ENCODE results near the gene AGRP.

AGRP gene

GRCh38 chr16:67451704-67452435 lies 31.5 kb downstream of the AGRP start:
- Histone ChIP-seq H3K4me3 (replicated peaks; ENCODE audit: insufficient read depth, low read length) (no peak overlapping the region), H3K27ac (replicated peaks) (no peak overlapping the region), H3K27me3 (ENCODE audit: insufficient read depth, poor library complexity, severe bottlenecking) (no peaks in the 10 kb centered on the region)
- TF ChIP-seq REST (IDR thresholded peaks at IDR 0.05; ENCODE audit: insufficient replicate concordance, low read depth) (no peak), GABPA (IDR thresholded peaks at IDR 0.05; ENCODE audit: low read depth) (no peak), CTCF (IDR thresholded peaks at IDR 0.05; ENCODE audit: insufficient read depth, low read length) (no peak), SPI1 (IDR thresholded peaks at IDR 0.05; ENCODE audit: borderline replicate concordance, low read depth) (no peak), POLR2AphosphoS5 (IDR thresholded peaks at IDR 0.05; ENCODE audit: low read depth) (no peak)
- no peak for DNase-seq (ENCODE audit: low read depth in 1 of 2, low spot score in 1 of 2)

GRCh38 chr16:67451061-67451703 lies 32.2 kb downstream of the AGRP start:
- no peak for DNase-seq (ENCODE audit: low read depth in 1 of 2, low spot score in 1 of 2)
- TF ChIP-seq CTCF (IDR thresholded peaks at IDR 0.05; ENCODE audit: insufficient read depth, low read length) (no peak), REST (IDR thresholded peaks at IDR 0.05; ENCODE audit: insufficient replicate concordance, low read depth) (no peak), GABPA (IDR thresholded peaks at IDR 0.05; ENCODE audit: low read depth) (no peak)
- Histone ChIP-seq H3K27ac (replicated peaks) (no peak overlapping the region), H3K27me3 (ENCODE audit: insufficient read depth, poor library complexity, severe bottlenecking) (no peaks in the 10 kb centered on the region), H3K4me3 (replicated peaks; ENCODE audit: insufficient read depth, low read length) (no peak overlapping the region)

- no peak for TF ChIP-seq CTCF (IDR thresholded peaks at IDR 0.05; ENCODE audit: insufficient read depth, low read length)
- no peak for TF ChIP-seq REST (IDR thresholded peaks at IDR 0.05; ENCODE audit: insufficient replicate concordance, low read depth)
- TF ChIP-seq GABPA (IDR thresholded peaks at IDR 0.05; ENCODE audit: low read depth) = no peak
- no peak for TF ChIP-seq SPI1 (IDR thresholded peaks at IDR 0.05; ENCODE audit: borderline replicate concordance, low read depth)
- no peak for TF ChIP-seq POLR2AphosphoS5 (IDR thresholded peaks at IDR 0.05; ENCODE audit: low read depth)
- Histone ChIP-seq H3K27me3 (ENCODE audit: insufficient read depth, poor library complexity, severe bottlenecking) (no peaks in the 10 kb centered on the region), H3K27ac (replicated peaks) (no peak overlapping the region), H3K4me3 (replicated peaks; ENCODE audit: insufficient read depth, low read length) (no peak overlapping the region)
- DNase-seq (ENCODE audit: low read depth in 1 of 2, low spot score in 1 of 2) = no peak
Measured at GRCh38 chr16:67449739-67450138, 33.6 kb downstream of the AGRP start.
